GM21825 (cell line): ENCODE data around the gene AFAP1.

Source experiments
- ATAC-seq: cut with Tn5 transposase; IDR thresholded peaks from one replicate; pipeline ENCODE4 v1.9.1; 2021; ENCODE audit warnings: mild to moderate bottlenecking, moderate library complexity; ENCODE audit not compliant: unreplicated experiment

AFAP1 gene

GRCh38 chr4:7871356-7871755 lies 68.3 kb downstream of the AFAP1 start:
- no peak for ATAC-seq

- ATAC-seq: no peak
Measured at GRCh38 chr4:7868892-7869471, 70.7 kb downstream of the AFAP1 start.

- ATAC-seq: no peak
Measured at GRCh38 chr4:7868436-7868775, 71.3 kb downstream of the AFAP1 start.

GRCh38 chr4:7867701-7868435 lies 71.8 kb downstream of the AFAP1 start:
- no peak for ATAC-seq

- no peak for ATAC-seq
Measured at GRCh38 chr4:7867191-7867590, 72.5 kb downstream of the AFAP1 start.

- no peak for ATAC-seq
Measured at GRCh38 chr4:7865533-7865932, 74.1 kb downstream of the AFAP1 start.

- ATAC-seq: no peak
Measured at GRCh38 chr4:7864685-7865084, 75.0 kb downstream of the AFAP1 start.

- no peak for ATAC-seq
Measured at GRCh38 chr4:7863911-7864681, 75.6 kb downstream of the AFAP1 start.

- no peak for ATAC-seq
Measured at GRCh38 chr4:7862561-7863192, 77.0 kb downstream of the AFAP1 start.

GRCh38 chr4:7861440-7861881 lies 78.2 kb downstream of the AFAP1 start:
- no peak for ATAC-seq

- ATAC-seq: no peak
Measured at GRCh38 chr4:7860600-7861163, 79.0 kb downstream of the AFAP1 start.

- no peak for ATAC-seq
Measured at GRCh38 chr4:7859326-7859725, 80.3 kb downstream of the AFAP1 start.

- no peak for ATAC-seq
Measured at GRCh38 chr4:7858498-7858897, 81.2 kb downstream of the AFAP1 start.

- ATAC-seq: no peak
Measured at GRCh38 chr4:7857993-7858392, 81.7 kb downstream of the AFAP1 start.

GRCh38 chr4:7857238-7857701 lies 82.4 kb downstream of the AFAP1 start:
- no peak for ATAC-seq

- ATAC-seq: no peak
Measured at GRCh38 chr4:7855731-7856130, 83.9 kb downstream of the AFAP1 start.

GRCh38 chr4:7854697-7855370 lies 84.8 kb downstream of the AFAP1 start:
- ATAC-seq: no peak

GRCh38 chr4:7854216-7854615 lies 85.4 kb downstream of the AFAP1 start:
- ATAC-seq: no peak

- no peak for ATAC-seq
Measured at GRCh38 chr4:7853271-7853670, 86.4 kb downstream of the AFAP1 start.

GRCh38 chr4:7852568-7853185 lies 87.0 kb downstream of the AFAP1 start:
- no peak for ATAC-seq
